NCI-H2227 treated with DMSO at 0.1 percent for 48 hours (cell line): ENCODE results near the gene CYSTM1.

Experiments
- DNase-seq: peaks from one replicate; lab custom pipeline; 2025; lab: John Stamatoyannopoulos, UW

Gene CYSTM1

GRCh38 chr5:140174465-140175366, at the start of gene CYSTM1:
Gene CYSTM1 (plus strand): TSS chr5:140175188. CDS start chr5:140194466, 19,278 bp downstream.
- DNase-seq: peak; percentile 84

- DNase-seq: no peak
Measured at GRCh38 chr5:140125637-140126036, 49.4 kb upstream of the CYSTM1 start, which contains the start of gene IGIP. Gene IGIP (plus strand): TSS chr5:140125937. CDS start chr5:140128477, 2,540 bp downstream.

GRCh38 chr5:140126315-140127012, 48.5 kb upstream of the CYSTM1 start:
- no peak for DNase-seq

- no peak for DNase-seq
Measured at GRCh38 chr5:140128376-140128775, 46.6 kb upstream of the CYSTM1 start.

GRCh38 chr5:140130949-140131733, 43.8 kb upstream of the CYSTM1 start:
- no peak for DNase-seq

- no peak for DNase-seq
Measured at GRCh38 chr5:140131967-140132409, 43.0 kb upstream of the CYSTM1 start.

GRCh38 chr5:140133514-140134167, 41.3 kb upstream of the CYSTM1 start:
- DNase-seq: no peak

- no peak for DNase-seq
Measured at GRCh38 chr5:140134277-140134935, 40.6 kb upstream of the CYSTM1 start.

GRCh38 chr5:140135127-140135526, 39.9 kb upstream of the CYSTM1 start:
- DNase-seq: no peak

- no peak for DNase-seq
Measured at GRCh38 chr5:140136624-140137023, 38.4 kb upstream of the CYSTM1 start.

- DNase-seq: no peak
Measured at GRCh38 chr5:140140435-140140834, 34.6 kb upstream of the CYSTM1 start.

- no peak for DNase-seq
Measured at GRCh38 chr5:140141241-140141640, 33.7 kb upstream of the CYSTM1 start.

- DNase-seq: no peak
Measured at GRCh38 chr5:140142246-140142645, 32.7 kb upstream of the CYSTM1 start.

GRCh38 chr5:140142856-140143255, 32.1 kb upstream of the CYSTM1 start:
- no peak for DNase-seq

- DNase-seq: no peak
Measured at GRCh38 chr5:140143521-140144258, 31.3 kb upstream of the CYSTM1 start.

- no peak for DNase-seq
Measured at GRCh38 chr5:140145256-140145655, 29.7 kb upstream of the CYSTM1 start.

- peak; percentile 12 for DNase-seq
Measured at GRCh38 chr5:140145818-140146522, 29.0 kb upstream of the CYSTM1 start.

GRCh38 chr5:140146523-140146842, 28.5 kb upstream of the CYSTM1 start:
- DNase-seq: no peak

GRCh38 chr5:140147460-140147859, 27.5 kb upstream of the CYSTM1 start:
- DNase-seq: no peak

GRCh38 chr5:140148508-140148907, 26.5 kb upstream of the CYSTM1 start:
- DNase-seq: no peak
